ENCODE data around the gene SF3B1. TPM values are rescaled to one million over a fixed set of nuclear protein-coding genes. Genes with fewer than 3 reads are reported as not detected.

SF3B1 gene
- total and polyA plus RNA-seq, 2 of the 13 experiments (the other 11 are each of a cell fraction or from before 2014, with no cell fraction given): 387 to 750 TPM

GRCh38 chr2:197378086-197378485 lies 56.7 kb downstream of the SF3B1 start:
- Histone ChIP-seq H3K4me2 (ENCODE audit: low read depth, low read length) (no peak overlapping the region), H3K27ac (ENCODE audit: extremely low read length, insufficient read depth, low read length) (no peak overlapping the region), H3K4me1 (ENCODE audit: insufficient read depth, low read length) (0 out of 2 replicates have a peak, but pooled peaks cover 6% of the 10 kb centered on the region), H3K27me3 (ENCODE audit: control insufficient read depth in 1 of 2, insufficient read depth in 2 of 2, low read length in 2 of 2) (peaks cover 0 to 17% of the 10 kb centered on the region in 2 experiments; a peak in 2 of 5 replicates), H3K9ac (ENCODE audit: insufficient read depth, low read depth, low read length) (no peak overlapping the region), H3K4me3 (replicated peaks in 1 of 3; ENCODE audit: insufficient read depth in 1 of 3, low read depth in 2 of 3, low read length in 3 of 3) (no peak overlapping the region), H4K20me1 (ENCODE audit: insufficient read depth, low read length) (no peaks in the 10 kb centered on the region), H3K36me3 (replicated peaks in 1 of 2; ENCODE audit: control insufficient read depth in 1 of 2, insufficient read depth in 2 of 2, low read length in 2 of 2) (no peaks in the 10 kb centered on the region), H2AFZ (ENCODE audit: low read length) (no peak overlapping the region), H3K9me3 (ENCODE audit: low read length) (no peaks in the 10 kb centered on the region), H3K79me2 (ENCODE audit: insufficient read depth, low read length) (no peaks in the 10 kb centered on the region)
- ChIA-PET CTCF (ENCODE audit: low intra/inter-chr PET ratio, low total read pairs) (interaction anchor here (1.0 to 3.6 kb wide), 7 partner anchors 187 to 528 kb away, joined by 3 to 46 read pairs (median 10); no protein-coding TSS in a partner anchor), POLR2A (no interaction called here)
- in situ Hi-C loops (cut with HindIII; ENCODE audit: extremely low pct_ligation_motif_present, low pct_unique_long_range_greater_than_20kb): loop anchor here (25.0 kb wide), 1 partner anchor 616 kb away; no protein-coding TSS in a partner anchor
- DNase-seq (ENCODE audit: low spot score) (no peak), ATAC-seq (no peak), FAIRE-seq (no peak)
- 16% methylated on average over 3 of the region's 3 CpGs for WGBS (ENCODE audit: low lambda C conversion rate)
- TF ChIP-seq ASH2L (IDR thresholded peaks at IDR 0.05; ENCODE audit: insufficient read length, low read depth, low read length) (no peak), ZFP36L1 (CRISPR knock-in tag; IDR thresholded peaks at IDR 0.05) (no peak), TBX2 (CRISPR knock-in tag; IDR thresholded peaks at IDR 0.05; ENCODE audit: borderline replicate concordance) (no peak), TCF7 (IDR thresholded peaks at IDR 0.05; ENCODE audit: low read depth) (no peak), AKAP8 (CRISPR knock-in tag; IDR thresholded peaks at IDR 0.05) (no peak), ZNF549 (CRISPR knock-in tag; IDR thresholded peaks at IDR 0.05) (no peak), SOX6 (IDR thresholded peaks at IDR 0.05) (no peak), SOX6 (CRISPR knock-in tag; IDR thresholded peaks at IDR 0.05) (no peak), HNF1B (CRISPR knock-in tag; IDR thresholded peaks at IDR 0.05) (no peak), ZNF644 (CRISPR knock-in tag; IDR thresholded peaks at IDR 0.05; ENCODE audit: low read depth) (no peak), SCMH1 (CRISPR knock-in tag; IDR thresholded peaks at IDR 0.05; ENCODE audit: borderline replicate concordance) (no peak), ZNF572 (CRISPR knock-in tag; IDR thresholded peaks at IDR 0.05) (no peak), ZNF691 (CRISPR knock-in tag; IDR thresholded peaks at IDR 0.05; ENCODE audit: borderline replicate concordance, low read depth) (no peak), REL (CRISPR knock-in tag; conservative IDR thresholded peaks at IDR 0.05) (no peak), ZNF510 (CRISPR knock-in tag; IDR thresholded peaks at IDR 0.05; ENCODE audit: low read depth) (no peak), CENPBD1 (CRISPR knock-in tag; IDR thresholded peaks at IDR 0.05; ENCODE audit: borderline replicate concordance, low read depth) (no peak), ZNF350 (CRISPR knock-in tag; IDR thresholded peaks at IDR 0.05; ENCODE audit: borderline replicate concordance, low read depth) (no peak), ZNF484 (CRISPR knock-in tag; IDR thresholded peaks at IDR 0.05; ENCODE audit: borderline replicate concordance, low read depth) (no peak), KMT2A (CRISPR knock-in tag; IDR thresholded peaks at IDR 0.05) (no peak)
- TF ChIP-seq, protein P1, sequence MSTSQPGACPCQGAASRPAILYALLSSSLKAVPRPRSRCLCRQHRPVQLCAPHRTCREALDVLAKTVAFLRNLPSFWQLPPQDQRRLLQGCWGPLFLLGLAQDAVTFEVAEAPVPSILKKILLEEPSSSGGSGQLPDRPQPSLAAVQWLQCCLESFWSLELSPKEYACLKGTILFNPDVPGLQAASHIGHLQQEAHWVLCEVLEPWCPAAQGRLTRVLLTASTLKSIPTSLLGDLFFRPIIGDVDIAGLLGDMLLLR (CRISPR knock-in tag; IDR thresholded peaks at IDR 0.05): no peak
- BruUV-seq (replicated peaks): no TSS peak
- intact Hi-C loops (cut with micrococcal nuclease; ENCODE audit: unreplicated experiment): loop anchor here (1.0 to 2.0 kb wide), 5 partner anchors 187 to 401 kb away; no protein-coding TSS in a partner anchor
